HepG2 (cell line): ENCODE data around the gene ZNF365. TPM values are rescaled to one million over a fixed set of nuclear protein-coding genes. Genes with fewer than 3 reads are reported as not detected.

Source experiments
- ATAC-seq: fragments of 200-7000 bp; cut with Tn5 transposase; 3 replicates; pipeline ENCODE4 v1.9.1; 2020; ENCODE audit warnings: mild to moderate bottlenecking, moderate library complexity
- BruUV-seq: library from RNA; stranded (reverse); fragments of 400-500 nt; replicated peaks from 2 replicates; lab custom pipeline; 2021; lab: Mats Ljungman, UMichigan
- CTCF ChIA-PET: fragments of 300-600 bp; formaldehyde crosslinking; extraction: SDS; loops from one replicate; lab custom pipeline; 2021; ENCODE audit warnings: low total read pairs, inconsistent platforms, low intra/inter-chr PET ratio; lab: Yijun Ruan, JAX
- POLR2A ChIA-PET: fragments of 350-600 bp; sonication (Branson Sonifier 250); formaldehyde crosslinking; loops from one replicate; lab custom pipeline; 2020; ENCODE audit warnings: antibody characterized with exemption, inconsistent platforms; lab: Yijun Ruan, JAX
- DNase-seq: peaks from one replicate; pipeline ENCODE4 v3.0.0-alpha.2; 2015; ENCODE audit warnings: low spot score
- FAIRE-seq: peaks from 3 replicates; lab custom pipeline; 2011; peaks lifted over from hg19 to GRCh38; lab: Jason Lieb, UNC
- H2AFZ ChIP-seq: one replicate; pipeline ENCODE4 v1.6.1; 2011; ENCODE audit warnings: low read length, inconsistent platforms
- H3K27ac ChIP-seq: fragments of 300-600 bp; 3 replicates; pipeline ENCODE4 v1.8.0; 2011; ENCODE audit warnings: mixed run types, mild to moderate bottlenecking, mixed read lengths, low read length, inconsistent platforms; ENCODE audit not compliant: insufficient read depth; ENCODE audit errors: extremely low read length
- H3K27me3 ChIP-seq, 2 experiments: fragments of 200-600 bp in 1 of 2; 2 replicates in 1 of 2; 3 replicates in 1 of 2; pipeline versions ENCODE4 v1.6.0 to v1.8.0; 2011; ENCODE audit warnings: low read length in 2 of 2, mild to moderate bottlenecking in 2 of 2, moderate library complexity in 2 of 2, inconsistent platforms in 1 of 2; ENCODE audit not compliant: insufficient read depth in 2 of 2, control insufficient read depth in 1 of 2
- H3K36me3 ChIP-seq, 2 experiments: fragments of 200-600 bp in 1 of 2; replicated peaks in 1 of 2; 2 replicates in 1 of 2; 3 replicates in 1 of 2; pipeline versions ENCODE4 v1.5.1 to v1.8.0; 2011; ENCODE audit warnings: low read length in 2 of 2, inconsistent platforms in 1 of 2; ENCODE audit not compliant: insufficient read depth in 2 of 2, control insufficient read depth in 1 of 2
- H3K4me1 ChIP-seq: 2 replicates; pipeline ENCODE4 v1.5.1; 2012; ENCODE audit warnings: low read length, inconsistent platforms; ENCODE audit not compliant: insufficient read depth
- H3K4me2 ChIP-seq: 2 replicates; pipeline ENCODE4 v1.6.0; 2011; ENCODE audit warnings: low read depth, low read length, inconsistent platforms
- H3K4me3 ChIP-seq, 3 experiments: fragments of 200-600 bp in 1 of 3; sonication (generic), shearing (Covaris generic) in 1 of 3; replicated peaks in 1 of 3; 2 replicates each; pipeline ENCODE4 v1.5.1; 2011 to 2016; ENCODE audit warnings: low read length in 3 of 3, inconsistent platforms in 2 of 3, low read depth in 2 of 3, mild to moderate bottlenecking in 2 of 3, control low read depth in 1 of 3, mixed read lengths in 1 of 3; ENCODE audit not compliant: insufficient read depth in 1 of 3
- H3K79me2 ChIP-seq: one replicate; pipeline ENCODE4 v1.6.1; 2011; ENCODE audit warnings: low read length, inconsistent platforms; ENCODE audit not compliant: insufficient read depth
- H3K9ac ChIP-seq: 2 replicates; pipeline ENCODE4 v1.6.0; 2011; ENCODE audit warnings: mild to moderate bottlenecking, low read depth, low read length, inconsistent platforms; ENCODE audit not compliant: insufficient read depth
- H3K9me3 ChIP-seq: 2 replicates; pipeline ENCODE4 v1.5.1; 2012; ENCODE audit warnings: mild to moderate bottlenecking, low read length
- H4K20me1 ChIP-seq: 2 replicates; pipeline ENCODE4 v1.6.0; 2011; ENCODE audit warnings: inconsistent platforms, mild to moderate bottlenecking, low read length, moderate library complexity; ENCODE audit not compliant: insufficient read depth
- ATF7 ChIP-seq, 2 experiments: fragments of 450-650 bp in 1 of 2; sonication (generic) in 1 of 2; formaldehyde crosslinking in 1 of 2; IDR thresholded peaks; 2 replicates each; pipeline versions ENCODE4 v1.4.0 to v1.6.1; 2016 to 2020; ENCODE audit warnings: antibody characterized with exemption in 1 of 2, mild to moderate bottlenecking in 1 of 2, missing genetic modification reagents in 1 of 2
- CREB1 ChIP-seq, 2 experiments: fragments of 450-650 bp in 1 of 2; IDR thresholded peaks; 2 replicates each; pipeline ENCODE4 v1.6.1; 2016 to 2017; ENCODE audit warnings: control low read depth in 1 of 2, mild to moderate bottlenecking in 1 of 2, missing compliant biosample characterization in 1 of 2, missing genetic modification characterization in 1 of 2
- ZGPAT ChIP-seq: IDR thresholded peaks from 2 replicates; pipeline ENCODE4 v1.6.1; 2016; ENCODE audit warnings: mild to moderate bottlenecking
- ZHX2 ChIP-seq, 2 experiments: sonication (generic) in 1 of 2; formaldehyde crosslinking in 1 of 2; IDR thresholded peaks; 2 replicates each; pipeline versions ENCODE4 v1.6.1 to v1.9.0; 2014 to 2022; ENCODE audit warnings: antibody characterized with exemption in 1 of 2, borderline replicate concordance in 1 of 2, inconsistent platforms in 1 of 2, low read depth in 1 of 2, missing genetic modification reagents in 1 of 2
- ZNF83 ChIP-seq: sonication (generic); formaldehyde crosslinking; IDR thresholded peaks from 2 replicates; pipeline ENCODE4 v1.4.0; 2020; ENCODE audit warnings: missing genetic modification reagents, mild to moderate bottlenecking, borderline replicate concordance
- WGBS: methylation state at CpG from one replicate; pipeline ENCODE4 v1.1.6; 2017; ENCODE audit warnings: low lambda C conversion rate; 5-methylcytosine and 5-hydroxymethylcytosine counted together
- in situ Hi-C: cut with HindIII; loops from 2 replicates; pipeline ENCODE4 v1.10.0; 2017; ENCODE audit warnings: low pct_unique_long_range_greater_than_20kb; ENCODE audit not compliant: extremely low pct_ligation_motif_present
- intact Hi-C: fragments of 100-400 bp; cut with micrococcal nuclease; formaldehyde crosslinking; loops from one replicate; pipeline ENCODE4 v1.10.0; 2022; ENCODE audit not compliant: unreplicated experiment
- polyA plus RNA-seq, 8 experiments: library from polyadenylated mRNA; depleted of rRNA in 3 of 8; stranded (reverse) in 7 of 8; unstranded in 1 of 8; fragments of >200 nt; fragmentation: Illumina TruSeq in 4 of 8; extraction: Trizol in 4 of 8; gene quantifications; 2 replicates each; pipeline versions ENCODE4 v1.2.1 to v1.2.3, GENCODE V29; 2011 to 2016; ENCODE audit warnings: low read depth in 4 of 8, missing spikeins in 1 of 8, mixed read lengths in 1 of 8; ENCODE audit not compliant: insufficient read depth in 1 of 8
- total RNA-seq, 5 experiments: library from RNA; depleted of rRNA; stranded (reverse); fragments of >200 nt; fragmentation: Illumina TruSeq; extraction: Trizol; gene quantifications; 2 replicates each; pipeline ENCODE4 v1.2.3, GENCODE V29; 2016; ENCODE audit warnings: low read depth in 1 of 5
- TF ChIP-seq, protein P1 (sequence below): sonication (generic); formaldehyde crosslinking; IDR thresholded peaks from 2 replicates; pipeline ENCODE4 v1.4.0; 2020; ENCODE audit warnings: missing genetic modification reagents, mild to moderate bottlenecking, borderline replicate concordance

The ZNF365 gene
- total and polyA plus RNA-seq, 2 of the 13 experiments (the other 11 are each of a cell fraction or from before 2014, with no cell fraction given) = not detected

DNA sequence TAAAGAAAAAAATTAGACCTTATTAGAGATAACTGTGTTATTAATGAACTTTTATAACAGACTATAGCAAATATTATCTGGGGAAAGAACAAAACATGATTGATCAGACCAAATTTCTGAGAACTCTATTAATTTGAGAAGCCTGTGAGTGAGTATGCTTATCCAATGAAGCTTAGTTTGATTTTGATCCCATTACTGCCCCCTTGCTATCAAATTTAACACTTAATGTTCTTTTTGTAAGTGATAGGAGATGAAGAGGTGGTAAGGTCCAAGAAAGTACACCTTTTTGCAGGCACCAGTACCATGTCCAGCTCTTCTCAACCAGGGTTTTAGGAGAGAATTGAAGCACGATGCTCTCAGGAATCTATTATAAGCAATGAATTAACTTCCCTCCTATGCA, 49.9 kb downstream of the ZNF365 start (continued):
- no peak for TF ChIP-seq ZHX2 (IDR thresholded peaks at IDR 0.05; ENCODE audit: low read depth)
- TF ChIP-seq ZHX2 (CRISPR knock-in tag; IDR thresholded peaks at IDR 0.05; ENCODE audit: borderline replicate concordance) = no peak
- TF ChIP-seq ZGPAT (CRISPR knock-in tag) = no peak
- TF ChIP-seq ZNF83 (CRISPR knock-in tag) = no peak

- H2AFZ ChIP-seq = no peak overlapping the region
- TF ChIP-seq CREB1 (IDR thresholded peaks at IDR 0.05) (peak; percentile 49; the same call in 1 of the 2 replicates), CREB1 (CRISPR knock-in tag; IDR thresholded peaks at IDR 0.05) (no peak), ATF7 (IDR thresholded peaks at IDR 0.05) (peak; percentile 65; the same call in 1 of the 2 replicates), ATF7 (CRISPR knock-in tag; IDR thresholded peaks at IDR 0.05) (no peak)
- TF ChIP-seq, protein P1, sequence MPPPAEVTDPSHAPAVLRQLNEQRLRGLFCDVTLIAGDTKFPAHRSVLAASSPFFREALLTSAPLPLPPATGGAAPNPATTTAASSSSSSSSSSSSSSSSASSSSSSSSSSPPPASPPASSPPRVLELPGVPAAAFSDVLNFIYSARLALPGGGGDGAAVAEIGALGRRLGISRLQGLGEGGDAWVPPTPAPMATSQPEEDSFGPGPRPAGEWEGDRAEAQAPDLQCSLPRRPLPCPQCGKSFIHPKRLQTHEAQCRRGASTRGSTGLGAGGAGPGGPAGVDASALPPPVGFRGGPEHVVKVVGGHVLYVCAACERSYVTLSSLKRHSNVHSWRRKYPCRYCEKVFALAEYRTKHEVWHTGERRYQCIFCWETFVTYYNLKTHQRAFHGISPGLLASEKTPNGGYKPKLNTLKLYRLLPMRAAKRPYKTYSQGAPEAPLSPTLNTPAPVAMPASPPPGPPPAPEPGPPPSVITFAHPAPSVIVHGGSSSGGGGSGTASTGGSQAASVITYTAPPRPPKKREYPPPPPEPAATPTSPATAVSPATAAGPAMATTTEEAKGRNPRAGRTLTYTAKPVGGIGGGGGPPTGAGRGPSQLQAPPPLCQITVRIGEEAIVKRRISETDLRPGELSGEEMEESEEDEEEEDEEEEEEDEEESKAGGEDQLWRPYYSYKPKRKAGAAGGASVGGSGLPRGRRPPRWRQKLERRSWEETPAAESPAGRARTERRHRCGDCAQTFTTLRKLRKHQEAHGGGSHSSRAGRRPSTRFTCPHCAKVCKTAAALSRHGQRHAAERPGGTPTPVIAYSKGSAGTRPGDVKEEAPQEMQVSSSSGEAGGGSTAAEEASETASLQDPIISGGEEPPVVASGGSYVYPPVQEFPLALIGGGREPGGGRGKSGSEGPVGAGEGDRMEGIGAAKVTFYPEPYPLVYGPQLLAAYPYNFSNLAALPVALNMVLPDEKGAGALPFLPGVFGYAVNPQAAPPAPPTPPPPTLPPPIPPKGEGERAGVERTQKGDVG (CRISPR knock-in tag) = no peak
- ATAC-seq (no peak), DNase-seq (no peak), FAIRE-seq (no peak)
- intact Hi-C loops = no loop called here
- POLR2A ChIA-PET = no interaction called here
- no peaks in the 10 kb centered on the region; a peak in 1 of 5 replicates for H3K27me3 ChIP-seq
- no peak overlapping the region for H3K9ac ChIP-seq
- H3K79me2 ChIP-seq = no peaks in the 10 kb centered on the region
- CTCF ChIA-PET = no interaction called here
- BruUV-seq = no TSS peak
- no peaks in the 10 kb centered on the region for H4K20me1 ChIP-seq
- 14% methylated on average over 1 of the region's 1 CpG for WGBS
- no peaks in the 10 kb centered on the region for H3K9me3 ChIP-seq
- in situ Hi-C loops = no loop called here
- H3K4me3 ChIP-seq = no peak overlapping the region
- H3K27ac ChIP-seq = no peak overlapping the region
- H3K4me2 ChIP-seq = no peak overlapping the region
- no peaks in the 10 kb centered on the region for H3K36me3 ChIP-seq
- H3K4me1 ChIP-seq = no peaks in the 10 kb centered on the region
Observed at GRCh38 chr10:62426086-62426485, 51.9 kb downstream of the ZNF365 start.
